HepG2 (cell line): ENCODE measurements around the gene GNAT2. TPM values are rescaled to one million over a fixed set of nuclear protein-coding genes. Genes with fewer than 3 reads are reported as not detected.

ENCODE experiments used
- ATAC-seq: fragments of 200-7000 bp; cut with Tn5 transposase; 3 replicates; pipeline ENCODE4 v1.9.1; 2020; ENCODE audit warnings: mild to moderate bottlenecking, moderate library complexity
- BruUV-seq: library from RNA; stranded (reverse); fragments of 400-500 nt; replicated peaks from 2 replicates; lab custom pipeline; 2021; lab: Mats Ljungman, UMichigan
- CTCF ChIA-PET: fragments of 300-600 bp; formaldehyde crosslinking; extraction: SDS; loops from one replicate; lab custom pipeline; 2021; ENCODE audit warnings: low total read pairs, inconsistent platforms, low intra/inter-chr PET ratio; lab: Yijun Ruan, JAX
- POLR2A ChIA-PET: fragments of 350-600 bp; sonication (Branson Sonifier 250); formaldehyde crosslinking; loops from one replicate; lab custom pipeline; 2020; ENCODE audit warnings: antibody characterized with exemption, inconsistent platforms; lab: Yijun Ruan, JAX
- DNase-seq: peaks from one replicate; pipeline ENCODE4 v3.0.0-alpha.2; 2015; ENCODE audit warnings: low spot score
- FAIRE-seq: peaks from 3 replicates; lab custom pipeline; 2011; peaks lifted over from hg19 to GRCh38; lab: Jason Lieb, UNC
- H2AFZ ChIP-seq: one replicate; pipeline ENCODE4 v1.6.1; 2011; ENCODE audit warnings: low read length, inconsistent platforms
- H3K27ac ChIP-seq: fragments of 300-600 bp; 3 replicates; pipeline ENCODE4 v1.8.0; 2011; ENCODE audit warnings: mixed run types, mild to moderate bottlenecking, mixed read lengths, low read length, inconsistent platforms; ENCODE audit not compliant: insufficient read depth; ENCODE audit errors: extremely low read length
- H3K27me3 ChIP-seq, 2 experiments: fragments of 200-600 bp in 1 of 2; 2 replicates in 1 of 2; 3 replicates in 1 of 2; pipeline versions ENCODE4 v1.6.0 to v1.8.0; 2011; ENCODE audit warnings: low read length in 2 of 2, mild to moderate bottlenecking in 2 of 2, moderate library complexity in 2 of 2, inconsistent platforms in 1 of 2; ENCODE audit not compliant: insufficient read depth in 2 of 2, control insufficient read depth in 1 of 2
- H3K36me3 ChIP-seq, 2 experiments: fragments of 200-600 bp in 1 of 2; replicated peaks in 1 of 2; 2 replicates in 1 of 2; 3 replicates in 1 of 2; pipeline versions ENCODE4 v1.5.1 to v1.8.0; 2011; ENCODE audit warnings: low read length in 2 of 2, inconsistent platforms in 1 of 2; ENCODE audit not compliant: insufficient read depth in 2 of 2, control insufficient read depth in 1 of 2
- H3K4me1 ChIP-seq: 2 replicates; pipeline ENCODE4 v1.5.1; 2012; ENCODE audit warnings: low read length, inconsistent platforms; ENCODE audit not compliant: insufficient read depth
- H3K4me2 ChIP-seq: 2 replicates; pipeline ENCODE4 v1.6.0; 2011; ENCODE audit warnings: low read depth, low read length, inconsistent platforms
- H3K4me3 ChIP-seq, 3 experiments: fragments of 200-600 bp in 1 of 3; sonication (generic), shearing (Covaris generic) in 1 of 3; replicated peaks in 1 of 3; 2 replicates each; pipeline ENCODE4 v1.5.1; 2011 to 2016; ENCODE audit warnings: low read length in 3 of 3, inconsistent platforms in 2 of 3, low read depth in 2 of 3, mild to moderate bottlenecking in 2 of 3, control low read depth in 1 of 3, mixed read lengths in 1 of 3; ENCODE audit not compliant: insufficient read depth in 1 of 3
- H3K79me2 ChIP-seq: one replicate; pipeline ENCODE4 v1.6.1; 2011; ENCODE audit warnings: low read length, inconsistent platforms; ENCODE audit not compliant: insufficient read depth
- H3K9ac ChIP-seq: 2 replicates; pipeline ENCODE4 v1.6.0; 2011; ENCODE audit warnings: mild to moderate bottlenecking, low read depth, low read length, inconsistent platforms; ENCODE audit not compliant: insufficient read depth
- H3K9me3 ChIP-seq: 2 replicates; pipeline ENCODE4 v1.5.1; 2012; ENCODE audit warnings: mild to moderate bottlenecking, low read length
- H4K20me1 ChIP-seq: 2 replicates; pipeline ENCODE4 v1.6.0; 2011; ENCODE audit warnings: inconsistent platforms, mild to moderate bottlenecking, low read length, moderate library complexity; ENCODE audit not compliant: insufficient read depth
- ELF1 ChIP-seq: sonication (generic); formaldehyde crosslinking; IDR thresholded peaks from 2 replicates; pipeline ENCODE4 v1.4.0; 2020; ENCODE audit warnings: missing genetic modification reagents
- FOSL2 ChIP-seq: sonication (generic); formaldehyde crosslinking; IDR thresholded peaks from 2 replicates; pipeline ENCODE4 v1.4.0; 2020; ENCODE audit warnings: missing genetic modification reagents
- GATAD1 ChIP-seq: IDR thresholded peaks from 2 replicates; pipeline ENCODE4 v1.6.1; 2016; ENCODE audit warnings: missing genetic modification reagents, missing compliant biosample characterization
- GLMP ChIP-seq: sonication (generic); formaldehyde crosslinking; IDR thresholded peaks from 2 replicates; pipeline ENCODE4 v1.9.0; 2021; ENCODE audit warnings: missing genetic modification reagents, mild to moderate bottlenecking, borderline replicate concordance
- HOMEZ ChIP-seq: IDR thresholded peaks from 2 replicates; pipeline ENCODE4 v1.6.1; 2016; ENCODE audit warnings: low read depth
- MNT ChIP-seq: fragments of 450-650 bp; IDR thresholded peaks from 2 replicates; pipeline ENCODE4 v1.6.1; 2016
- NCOA1 ChIP-seq: sonication (generic); formaldehyde crosslinking; IDR thresholded peaks from 2 replicates; pipeline ENCODE4 v1.9.0; 2021; ENCODE audit warnings: missing genetic modification reagents
- NCOA5 ChIP-seq: sonication (generic); formaldehyde crosslinking; IDR thresholded peaks from 2 replicates; pipeline ENCODE4 v1.4.0; 2020; ENCODE audit warnings: missing genetic modification reagents
- RFX1 ChIP-seq: fragments of 450-650 bp; IDR thresholded peaks from 2 replicates; pipeline ENCODE4 v1.6.1; 2017
- ZNF24 ChIP-seq: fragments of 450-650 bp; IDR thresholded peaks from 2 replicates; pipeline ENCODE4 v1.6.1; 2017; ENCODE audit warnings: antibody characterized with exemption, mild to moderate bottlenecking
- ZSCAN30 ChIP-seq: sonication (generic); formaldehyde crosslinking; IDR thresholded peaks from 2 replicates; pipeline ENCODE4 v1.5.0; 2020; ENCODE audit warnings: mild to moderate bottlenecking, missing genetic modification reagents
- WGBS: methylation state at CpG from one replicate; pipeline ENCODE4 v1.1.6; 2017; ENCODE audit warnings: low lambda C conversion rate; 5-methylcytosine and 5-hydroxymethylcytosine counted together
- in situ Hi-C: cut with HindIII; loops from 2 replicates; pipeline ENCODE4 v1.10.0; 2017; ENCODE audit warnings: low pct_unique_long_range_greater_than_20kb; ENCODE audit not compliant: extremely low pct_ligation_motif_present
- intact Hi-C: fragments of 100-400 bp; cut with micrococcal nuclease; formaldehyde crosslinking; loops from one replicate; pipeline ENCODE4 v1.10.0; 2022; ENCODE audit not compliant: unreplicated experiment
- polyA plus RNA-seq, 8 experiments: library from polyadenylated mRNA; depleted of rRNA in 3 of 8; stranded (reverse) in 7 of 8; unstranded in 1 of 8; fragments of >200 nt; fragmentation: Illumina TruSeq in 4 of 8; extraction: Trizol in 4 of 8; gene quantifications; 2 replicates each; pipeline versions ENCODE4 v1.2.1 to v1.2.3, GENCODE V29; 2011 to 2016; ENCODE audit warnings: low read depth in 4 of 8, missing spikeins in 1 of 8, mixed read lengths in 1 of 8; ENCODE audit not compliant: insufficient read depth in 1 of 8
- total RNA-seq, 5 experiments: library from RNA; depleted of rRNA; stranded (reverse); fragments of >200 nt; fragmentation: Illumina TruSeq; extraction: Trizol; gene quantifications; 2 replicates each; pipeline ENCODE4 v1.2.3, GENCODE V29; 2016; ENCODE audit warnings: low read depth in 1 of 5

GNAT2 gene
- total and polyA plus RNA-seq, 2 of the 13 experiments (the other 11 are each of a cell fraction or from before 2014, with no cell fraction given), result 0.08 to 0.20 TPM

- CTCF ChIA-PET, result no interaction called here
- Histone ChIP-seq H3K4me3 (peak overlapping the region; percentile 71 to 89 (median 80)), H3K36me3 (peaks cover 10 to 20% of the 10 kb centered on the region in 2 experiments; a peak in 4 of 5 replicates), H3K27ac (no peak overlapping the region), H3K9me3 (no peaks in the 10 kb centered on the region), H3K27me3 (no peaks in the 10 kb centered on the region; a peak in 1 of 5 replicates), H2AFZ (no peak overlapping the region), H4K20me1 (peaks cover 39% of the 10 kb centered on the region), H3K4me2 (peak overlapping the region; percentile 92), H3K79me2 (peaks cover 56% of the 10 kb centered on the region), H3K9ac (peak overlapping the region; percentile 66; the same call in 1 of the 2 replicates), H3K4me1 (peaks cover 52% of the 10 kb centered on the region)
- TF ChIP-seq NCOA5 (CRISPR knock-in tag), result no peak
- TF ChIP-seq MNT, result peak; percentile 33; the same call in 1 of the 2 replicates
- DNase-seq (no peak), FAIRE-seq (no peak), ATAC-seq (no peak)
- no TSS peak for BruUV-seq
- POLR2A ChIA-PET, result interaction anchor here (2.7 kb wide), 1 partner anchor 8 kb away, joined by 11 read pairs; no protein-coding TSS in a partner anchor
- 42% methylated on average over 6 of the region's 13 CpGs for WGBS
- intact Hi-C loops, result no loop called here
- in situ Hi-C loops, result loop anchor here (5.0 kb wide), 1 partner anchor 74 kb away; the partner anchor contains the start of gene GNAI3
These were observed 2.1 kb upstream of the GNAT2 start for GRCh38 chr1:109621379-109622136.

GRCh38 chr1:109620841-109621286, 1.4 kb upstream of the GNAT2 start:
- Histone ChIP-seq H3K36me3 (peaks cover 7 to 13% of the 10 kb centered on the region in 2 experiments; a peak in 3 of 5 replicates), H3K27me3 (no peaks in the 10 kb centered on the region; a peak in 1 of 5 replicates), H3K4me1 (peaks cover 59% of the 10 kb centered on the region), H3K79me2 (peaks cover 56% of the 10 kb centered on the region), H3K4me3 (peak overlapping the region; percentile 71 to 89 (median 80)), H2AFZ (no peak overlapping the region), H3K9ac (peak overlapping the region; percentile 87), H4K20me1 (peaks cover 37% of the 10 kb centered on the region), H3K9me3 (no peaks in the 10 kb centered on the region), H3K27ac (peak overlapping the region; percentile 92), H3K4me2 (peak overlapping the region; percentile 92)
- ChIA-PET POLR2A (interaction anchor here (0.8 to 2.7 kb wide), 6 partner anchors 9 to 195 kb away, joined by 3 to 36 read pairs (median 11); partner anchors contain the start of gene GNAI3), CTCF (no interaction called here)
- FAIRE-seq, result peak; percentile 71
- no TSS peak for BruUV-seq
- intact Hi-C loops, result no loop called here
- WGBS, result 2% methylated on average over 10 of the region's 18 CpGs
- peak; percentile 88 for DNase-seq
- in situ Hi-C loops, result loop anchor here (5.0 kb wide), 1 partner anchor 74 kb away; the partner anchor contains the start of gene GNAI3
- peak; percentile 74 for ATAC-seq
- TF ChIP-seq GATAD1 (CRISPR knock-in tag), result peak; percentile 46; the same call in 1 of the 2 replicates
- TF ChIP-seq FOSL2 (CRISPR knock-in tag), result peak; percentile 20; the same call in 1 of the 2 replicates
- no peak for TF ChIP-seq NCOA1 (CRISPR knock-in tag)
- no peak for TF ChIP-seq ZSCAN30 (CRISPR knock-in tag)
- no peak for TF ChIP-seq GLMP (CRISPR knock-in tag)
- TF ChIP-seq ELF1, result peak; percentile 90
- peak; percentile 33; the same call in 1 of the 2 replicates for TF ChIP-seq HOMEZ (CRISPR knock-in tag)
- peak; percentile 76 for TF ChIP-seq RFX1
- TF ChIP-seq ZNF24, result no peak
